ENCODE data around the gene SLC25A25. TPM values are rescaled to one million over a fixed set of nuclear protein-coding genes. Genes with fewer than 3 reads are reported as not detected.
A peak's percentile ranks its signal among the peaks of the same experiment; 100 is the strongest.

The SLC25A25 gene
- polyA plus RNA-seq, 1 experiment: 12.9 TPM

- ChIA-PET CTCF (interaction anchor here (1.0 to 2.1 kb wide), 4 partner anchors 36 to 136 kb away, joined by 3 to 9 read pairs (median 4); no protein-coding TSS in a partner anchor), POLR2A (interaction anchor here (0.7 kb wide), 1 partner anchor 632 kb away, joined by 4 read pairs; no protein-coding TSS in a partner anchor)
- TF ChIP-seq, protein P1, sequence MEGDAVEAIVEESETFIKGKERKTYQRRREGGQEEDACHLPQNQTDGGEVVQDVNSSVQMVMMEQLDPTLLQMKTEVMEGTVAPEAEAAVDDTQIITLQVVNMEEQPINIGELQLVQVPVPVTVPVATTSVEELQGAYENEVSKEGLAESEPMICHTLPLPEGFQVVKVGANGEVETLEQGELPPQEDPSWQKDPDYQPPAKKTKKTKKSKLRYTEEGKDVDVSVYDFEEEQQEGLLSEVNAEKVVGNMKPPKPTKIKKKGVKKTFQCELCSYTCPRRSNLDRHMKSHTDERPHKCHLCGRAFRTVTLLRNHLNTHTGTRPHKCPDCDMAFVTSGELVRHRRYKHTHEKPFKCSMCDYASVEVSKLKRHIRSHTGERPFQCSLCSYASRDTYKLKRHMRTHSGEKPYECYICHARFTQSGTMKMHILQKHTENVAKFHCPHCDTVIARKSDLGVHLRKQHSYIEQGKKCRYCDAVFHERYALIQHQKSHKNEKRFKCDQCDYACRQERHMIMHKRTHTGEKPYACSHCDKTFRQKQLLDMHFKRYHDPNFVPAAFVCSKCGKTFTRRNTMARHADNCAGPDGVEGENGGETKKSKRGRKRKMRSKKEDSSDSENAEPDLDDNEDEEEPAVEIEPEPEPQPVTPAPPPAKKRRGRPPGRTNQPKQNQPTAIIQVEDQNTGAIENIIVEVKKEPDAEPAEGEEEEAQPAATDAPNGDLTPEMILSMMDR (IDR thresholded peaks at IDR 0.05; ENCODE audit: insufficient read depth, low read depth, low read length): no peak
- H3K4me3 ChIP-seq (ENCODE audit: low read depth, low read length): no peak overlapping the region
- H3K36me3 ChIP-seq (ENCODE audit: control insufficient read depth, insufficient read depth, low read length): no peaks in the 10 kb centered on the region; the same call in 1 of the 2 replicates
- DNase-seq (ENCODE audit: low read depth): no peak
- H3K27me3 ChIP-seq (ENCODE audit: control insufficient read depth, insufficient read depth, low read length): no peaks in the 10 kb centered on the region
Observed at GRCh38 chr9:128078504-128079434, 10.7 kb downstream of the SLC25A25 start.

DNA sequence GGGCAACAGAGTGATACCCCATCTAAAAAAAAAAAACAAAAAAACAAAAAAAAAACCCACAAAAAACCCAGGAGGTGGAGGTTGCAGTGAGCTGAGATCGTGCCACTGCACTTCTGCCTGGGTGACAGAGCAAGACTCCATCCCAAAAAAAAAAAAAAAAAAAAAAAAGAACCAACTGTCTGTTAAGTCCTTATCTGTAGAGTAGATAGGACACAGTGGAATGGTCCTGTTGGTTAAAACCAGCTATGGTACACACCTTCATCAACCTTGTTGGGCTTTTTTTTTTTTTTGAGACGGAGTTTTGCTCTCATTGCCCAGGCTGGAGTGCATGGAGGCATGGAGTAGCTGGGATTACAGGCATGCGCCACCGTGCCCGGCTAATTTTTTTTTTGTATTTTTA lies 12.2 kb downstream of the SLC25A25 start:
- no peak for DNase-seq (ENCODE audit: low read depth)
- no peak overlapping the region for H3K4me3 ChIP-seq (ENCODE audit: low read depth, low read length)
- CTCF ChIA-PET: interaction anchor here (0.7 kb wide), 1 partner anchor 220 kb away, joined by 3 read pairs; no protein-coding TSS in a partner anchor
- no peaks in the 10 kb centered on the region for H3K27me3 ChIP-seq (ENCODE audit: control insufficient read depth, insufficient read depth, low read length)
- H3K36me3 ChIP-seq (ENCODE audit: control insufficient read depth, insufficient read depth, low read length): no peaks in the 10 kb centered on the region; the same call in 1 of the 2 replicates
- TF ChIP-seq, protein P1 (IDR thresholded peaks at IDR 0.05; ENCODE audit: insufficient read depth, low read depth, low read length): no peak
- POLR2A ChIA-PET: interaction anchor here (0.8 kb wide), 1 partner anchor 13 kb away, joined by 7 read pairs; the partner anchor contains the start of gene NAIF1

GRCh38 chr9:128081056-128081455 lies 13.0 kb downstream of the SLC25A25 start:
- ChIA-PET CTCF (interaction anchor here (1.1 to 2.6 kb wide), 7 partner anchors 10 to 137 kb away, joined by 3 to 7 read pairs (median 4); no protein-coding TSS in a partner anchor), POLR2A (interaction anchor here (0.8 kb wide), 1 partner anchor 14 kb away, joined by 7 read pairs; the partner anchor contains the start of gene NAIF1)
- no peaks in the 10 kb centered on the region for H3K27me3 ChIP-seq (ENCODE audit: control insufficient read depth, insufficient read depth, low read length)
- H3K4me3 ChIP-seq (ENCODE audit: low read depth, low read length): no peak overlapping the region
- peak; percentile 96 for DNase-seq (ENCODE audit: low read depth)
- H3K36me3 ChIP-seq (ENCODE audit: control insufficient read depth, insufficient read depth, low read length): no peaks in the 10 kb centered on the region; the same call in 1 of the 2 replicates
- TF ChIP-seq, protein P1 (IDR thresholded peaks at IDR 0.05; ENCODE audit: insufficient read depth, low read depth, low read length): no peak

- POLR2A ChIA-PET: no interaction called here
- DNase-seq (ENCODE audit: low read depth): no peak
- Histone ChIP-seq H3K36me3 (ENCODE audit: control insufficient read depth, insufficient read depth, low read length) (no peaks in the 10 kb centered on the region; the same call in 1 of the 2 replicates), H3K4me3 (ENCODE audit: low read depth, low read length) (no peak overlapping the region), H3K27me3 (ENCODE audit: control insufficient read depth, insufficient read depth, low read length) (no peaks in the 10 kb centered on the region)
- TF ChIP-seq, protein P1 (IDR thresholded peaks at IDR 0.05; ENCODE audit: insufficient read depth, low read depth, low read length): no peak
- CTCF ChIA-PET: interaction anchor here (0.5 to 2.6 kb wide), 9 partner anchors 9 to 139 kb away, joined by 3 to 7 read pairs (median 4); no protein-coding TSS in a partner anchor
Observed at GRCh38 chr9:128082151-128082550, 14.1 kb downstream of the SLC25A25 start.

DNA sequence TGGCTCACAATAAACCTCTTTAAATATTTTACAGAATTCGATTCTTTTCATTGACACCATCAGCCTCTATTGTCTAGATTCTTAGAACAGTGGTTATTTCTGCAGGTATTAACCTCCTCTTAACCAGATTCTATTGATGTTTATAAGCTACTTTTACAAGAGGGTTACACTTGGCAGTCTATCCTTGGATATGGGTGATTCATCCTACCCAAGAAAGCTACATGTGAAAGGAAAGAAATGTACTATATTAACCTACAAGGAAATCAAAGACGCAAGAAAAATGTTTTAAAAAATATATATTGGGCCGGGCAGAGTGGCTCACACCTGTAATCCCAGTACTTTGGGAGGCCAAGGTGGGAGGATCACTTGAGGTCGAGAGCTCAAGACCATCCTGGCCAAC lies 16.7 kb downstream of the SLC25A25 start:
- TF ChIP-seq, protein P1 (IDR thresholded peaks at IDR 0.05; ENCODE audit: insufficient read depth, low read depth, low read length): no peak
- H3K4me3 ChIP-seq (ENCODE audit: low read depth, low read length): no peak overlapping the region
- no peaks in the 10 kb centered on the region for H3K27me3 ChIP-seq (ENCODE audit: control insufficient read depth, insufficient read depth, low read length)
- H3K36me3 ChIP-seq (ENCODE audit: control insufficient read depth, insufficient read depth, low read length): no peaks in the 10 kb centered on the region; the same call in 1 of the 2 replicates
- ChIA-PET CTCF (interaction anchor here (0.9 to 1.7 kb wide), 10 partner anchors 8 to 142 kb away, joined by 3 to 12 read pairs (median 4); no protein-coding TSS in a partner anchor), POLR2A (no interaction called here)
- DNase-seq (ENCODE audit: low read depth): no peak

Data from BJ (cell line).